K562 (cell line): ENCODE results near the gene ZSWIM3. TPM values are rescaled to one million over a fixed set of nuclear protein-coding genes. Genes with fewer than 3 reads are reported as not detected.

Source experiments
- CC2D1A ChIP-seq: fragments of 450-650 bp; IDR thresholded peaks from 2 replicates; pipeline ENCODE4 v1.6.1; 2017; ENCODE audit warnings: mild to moderate bottlenecking
- CHD1 ChIP-seq: fragments of 200-600 bp; sonication (generic); IDR thresholded peaks from one replicate; pipeline ENCODE4 v1.6.1; 2012; ENCODE audit warnings: mild to moderate bottlenecking, moderate library complexity, low read length, inconsistent platforms
- CHD2 ChIP-seq: IDR thresholded peaks from 2 replicates; pipeline ENCODE4 v1.6.1; 2011; ENCODE audit warnings: low read depth, low read length
- CHD4 ChIP-seq: fragments of 200-600 bp; sonication (generic); IDR thresholded peaks from 3 replicates; pipeline ENCODE4 v1.6.1; 2012; ENCODE audit warnings: low read depth, mild to moderate bottlenecking, mixed read lengths, low read length, inconsistent platforms; ENCODE audit not compliant: insufficient read depth, insufficient replicate concordance, poor library complexity, severe bottlenecking
- DLX4 ChIP-seq: fragments of 250-450 bp; sonication (Bioruptor Pico); IDR thresholded peaks from 2 replicates; pipeline ENCODE4 v1.6.1; 2021; ENCODE audit warnings: mild to moderate bottlenecking
- E2F8 ChIP-seq: fragments of 450-650 bp; IDR thresholded peaks from 2 replicates; pipeline ENCODE4 v1.7.1; 2018; ENCODE audit warnings: mild to moderate bottlenecking, low read depth; ENCODE audit not compliant: partially characterized antibody
- GTF2E2 ChIP-seq: fragments of 200-800 bp; sonication (Bioruptor generic); IDR thresholded peaks from 2 replicates; pipeline ENCODE4 v1.6.1; 2016; ENCODE audit warnings: missing genetic modification characterization, missing compliant biosample characterization
- IFI16 ChIP-seq: fragments of 250-450 bp; sonication (Bioruptor Pico); IDR thresholded peaks from 2 replicates; pipeline ENCODE4 v2.1.2; 2022; ENCODE audit warnings: mild to moderate bottlenecking, inconsistent platforms
- KDM1A ChIP-seq, 2 experiments: fragments of 450-650 bp; IDR thresholded peaks; 2 replicates each; pipeline ENCODE4 v1.6.1; 2016; ENCODE audit warnings: mild to moderate bottlenecking in 2 of 2
- MECOM ChIP-seq: fragments of 250-450 bp; sonication (Bioruptor Pico); IDR thresholded peaks from 2 replicates; pipeline ENCODE4 v1.8.0; 2022; ENCODE audit warnings: inconsistent platforms
- MITF ChIP-seq: IDR thresholded peaks from 2 replicates; pipeline ENCODE4 v1.6.1; 2014; ENCODE audit warnings: antibody characterized with exemption
- MTF1 ChIP-seq: fragments of 250-450 bp; sonication (Bioruptor Pico); IDR thresholded peaks from 2 replicates; pipeline ENCODE4 v1.9.0; 2021; ENCODE audit warnings: moderate library complexity, mild to moderate bottlenecking, inconsistent platforms, borderline replicate concordance
- POLR2A ChIP-seq: fragments of 450-650 bp; conservative IDR thresholded peaks from 2 replicates; pipeline ENCODE4 v1.6.1; 2016
- PURB ChIP-seq: sonication (generic); formaldehyde crosslinking; IDR thresholded peaks from 2 replicates; pipeline ENCODE4 v1.9.0; 2021; ENCODE audit warnings: low read depth, mild to moderate bottlenecking, missing genetic modification reagents
- SLC30A9 ChIP-seq: fragments of 250-450 bp; sonication (Bioruptor Pico); IDR thresholded peaks from 2 replicates; pipeline ENCODE4 v1.8.0; 2022; ENCODE audit warnings: mild to moderate bottlenecking, moderate library complexity
- SMARCE1 ChIP-seq: fragments of 450-650 bp; IDR thresholded peaks from 2 replicates; pipeline ENCODE4 v1.7.1; 2016; ENCODE audit warnings: mild to moderate bottlenecking
- SNRNP70 ChIP-seq: fragments of 200-400 bp; formaldehyde crosslinking; optimal IDR thresholded peaks from 2 replicates; pipeline ENCODE3; 2017; ENCODE audit warnings: low read depth, low read length
- TCF7L2 ChIP-seq: fragments of 150-350 bp; IDR thresholded peaks from 2 replicates; pipeline ENCODE4 v1.6.1; 2016; ENCODE audit warnings: low read depth, mild to moderate bottlenecking, low read length, moderate library complexity
- TEAD4 ChIP-seq, 2 experiments: sonication (generic) in 1 of 2; formaldehyde crosslinking in 1 of 2; IDR thresholded peaks; 2 replicates each; pipeline versions ENCODE4 v1.6.1 to v1.8.0; 2012 to 2022; ENCODE audit warnings: borderline replicate concordance in 1 of 2, inconsistent platforms in 1 of 2, low read length in 1 of 2, mild to moderate bottlenecking in 1 of 2, missing genetic modification reagents in 1 of 2
- ZNF347 ChIP-seq: fragments of 450-650 bp; formaldehyde crosslinking; IDR thresholded peaks from 2 replicates; pipeline ENCODE4 v1.4.0; 2020; ENCODE audit warnings: low read depth, mild to moderate bottlenecking, moderate library complexity
- ZNF511 ChIP-seq: sonication (generic); formaldehyde crosslinking; IDR thresholded peaks from 2 replicates; pipeline ENCODE4 v1.8.0; 2022; ENCODE audit warnings: mild to moderate bottlenecking, missing genetic modification reagents
- polyA plus RNA-seq, 8 experiments: library from polyadenylated mRNA; depleted of rRNA in 4 of 8; stranded (reverse) in 5 of 8; unstranded in 3 of 8; fragments of >200 nt; fragmentation: Nextera tagmentation in 2 of 8; fragmentation: Illumina TruSeq in 1 of 8; extraction: Ambion mirVana in 2 of 8; extraction: Trizol in 1 of 8; gene quantifications; 2 replicates each; pipeline versions ENCODE4 v1.2.1 to v1.2.3, GENCODE V29; 2011 to 2014; ENCODE audit warnings: inconsistent platforms in 1 of 8, missing spikeins in 1 of 8
- total RNA-seq, 7 experiments: library from RNA; depleted of rRNA in 6 of 7; stranded (reverse); fragments of >200 nt in 6 of 7; fragmentation: Illumina TruSeq in 2 of 7; extraction: Trizol in 2 of 7; gene quantifications; 2 replicates each; pipeline versions ENCODE4 v1.2.1 to v1.2.3, GENCODE V29; 2011 to 2021; ENCODE audit warnings: low replicate concordance in 1 of 7

Gene ZSWIM3
- total and polyA plus RNA-seq, 9 of the 15 experiments (the other 6 are each of a cell fraction or from before 2014, with no cell fraction given): 1.7 to 4.3 (median 2.9) TPM

GRCh38 chr20:45890985-45891983 is 33.9 kb downstream of the ZSWIM3 start, which contains the start of the genes CTSA and NEURL2 (continued):
- TF ChIP-seq E2F8 (peak; percentile 58), MITF (peak; percentile 93), CHD4 (no peak), GTF2E2 (tag) (peak; percentile 65; the same call in 1 of the 2 replicates), SNRNP70 (no peak), CHD1 (no peak), TCF7L2 (no peak), DLX4 (no peak), TEAD4 (IDR thresholded peaks at IDR 0.05; ENCODE audit: low read length) (0 out of 2 replicates have a peak, but pooled peaks have one; percentile 7), TEAD4 (CRISPR knock-in tag; IDR thresholded peaks at IDR 0.05; ENCODE audit: borderline replicate concordance) (no peak), CC2D1A (0 out of 2 replicates have a peak, but pooled peaks have one; percentile 22), KDM1A (IDR thresholded peaks at IDR 0.05) (no peak), SLC30A9 (CRISPR knock-in tag) (no peak), SMARCE1 (0 out of 2 replicates have a peak, but pooled peaks have one; percentile 26), ZNF511 (no peak), PURB (CRISPR knock-in tag) (no peak), MTF1 (no peak), POLR2A (peak; percentile 78), IFI16 (no peak), MECOM (CRISPR knock-in tag) (no peak), CHD2 (peak; percentile 4; the same call in 1 of the 2 replicates), ZNF347 (CRISPR knock-in tag) (no peak)
